NB4 (cell line): ENCODE results near the gene USF1.

Experiments used
- POLR2A ChIP-seq: IDR thresholded peaks from 2 replicates; pipeline ENCODE4 v1.6.1; 2011; ENCODE audit warnings: mild to moderate bottlenecking; ENCODE audit not compliant: insufficient read length; ENCODE audit errors: extremely low read depth
- TF ChIP-seq, protein P1 (sequence below): IDR thresholded peaks from one replicate; pipeline ENCODE4 v1.5.1; 2012; ENCODE audit warnings: low read depth, low read length

DNA sequence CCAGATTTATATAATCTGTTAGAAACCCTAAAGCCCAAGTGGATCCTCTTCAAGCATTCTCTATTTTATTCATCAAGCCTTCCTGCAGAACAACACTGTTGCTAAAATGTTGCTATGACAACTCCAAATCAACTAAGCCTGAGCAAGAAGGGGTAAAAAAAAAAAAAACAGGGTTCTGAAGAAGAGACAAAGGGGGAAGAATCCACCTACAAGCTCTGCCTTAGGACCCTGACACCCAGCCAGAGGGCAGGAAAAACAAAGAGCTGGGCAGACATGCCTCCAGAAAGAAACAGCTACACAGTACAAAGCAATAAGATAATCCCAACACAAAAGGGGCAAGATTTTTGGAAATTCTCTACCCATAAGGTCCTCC lies 1.3 kb downstream of the USF1 start:
- TF ChIP-seq, protein P1, sequence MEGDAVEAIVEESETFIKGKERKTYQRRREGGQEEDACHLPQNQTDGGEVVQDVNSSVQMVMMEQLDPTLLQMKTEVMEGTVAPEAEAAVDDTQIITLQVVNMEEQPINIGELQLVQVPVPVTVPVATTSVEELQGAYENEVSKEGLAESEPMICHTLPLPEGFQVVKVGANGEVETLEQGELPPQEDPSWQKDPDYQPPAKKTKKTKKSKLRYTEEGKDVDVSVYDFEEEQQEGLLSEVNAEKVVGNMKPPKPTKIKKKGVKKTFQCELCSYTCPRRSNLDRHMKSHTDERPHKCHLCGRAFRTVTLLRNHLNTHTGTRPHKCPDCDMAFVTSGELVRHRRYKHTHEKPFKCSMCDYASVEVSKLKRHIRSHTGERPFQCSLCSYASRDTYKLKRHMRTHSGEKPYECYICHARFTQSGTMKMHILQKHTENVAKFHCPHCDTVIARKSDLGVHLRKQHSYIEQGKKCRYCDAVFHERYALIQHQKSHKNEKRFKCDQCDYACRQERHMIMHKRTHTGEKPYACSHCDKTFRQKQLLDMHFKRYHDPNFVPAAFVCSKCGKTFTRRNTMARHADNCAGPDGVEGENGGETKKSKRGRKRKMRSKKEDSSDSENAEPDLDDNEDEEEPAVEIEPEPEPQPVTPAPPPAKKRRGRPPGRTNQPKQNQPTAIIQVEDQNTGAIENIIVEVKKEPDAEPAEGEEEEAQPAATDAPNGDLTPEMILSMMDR = no peak
- TF ChIP-seq POLR2A = no peak
